Measurements from ENCODE around the gene GPRIN1. TPM values are rescaled to one million over a fixed set of nuclear protein-coding genes. Genes with fewer than 3 reads are reported as not detected.

GPRIN1 gene
- total and polyA plus RNA-seq, 7 donors: 0.18 to 1.2 (median 0.30) TPM

DNA sequence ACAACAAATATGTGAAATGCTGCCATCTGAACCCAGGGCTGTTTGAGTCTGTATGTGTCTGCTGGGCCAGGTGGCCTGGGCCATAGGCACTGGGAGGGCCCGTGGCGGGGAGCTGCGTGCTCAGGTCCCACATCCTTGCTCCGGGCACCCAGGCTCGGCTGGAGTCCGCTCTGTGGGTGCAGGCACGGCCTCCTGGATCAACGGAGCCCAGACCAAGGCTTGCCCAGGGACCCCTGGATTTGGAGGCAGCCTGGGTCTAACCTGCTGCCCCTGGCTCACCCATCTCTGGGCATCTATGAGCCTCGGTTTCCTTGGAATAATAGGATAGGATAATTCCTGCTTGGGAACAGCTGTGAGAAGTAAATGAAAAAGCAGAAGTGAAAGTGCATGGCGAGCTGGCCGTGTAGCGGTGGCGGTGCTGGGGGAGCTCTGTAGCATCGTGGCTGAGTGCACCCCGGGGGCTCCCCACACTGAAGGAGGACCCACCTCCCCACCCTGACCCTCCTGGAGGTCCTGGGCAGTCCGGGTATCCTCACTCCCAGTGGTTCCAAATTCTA is 59.6 kb downstream of the GPRIN1 start:
- intact Hi-C loops (cut with DNase I): no loop called here
- Histone ChIP-seq H3K36me3 (ENCODE audit: insufficient read depth in 1 of 2, low read depth in 1 of 2) (no peaks in the 10 kb centered on the region), H3K4me3 (no peak overlapping the region), H3K27ac (no peak overlapping the region), H3K9me3 (no peaks in the 10 kb centered on the region), H3K27me3 (ENCODE audit: insufficient read depth in 3 of 3, low read length in 2 of 3) (peaks cover 0 to 12% (median 5%) of the 10 kb centered on the region in 3 donors), H3K4me1 (no peaks in the 10 kb centered on the region)
- TF ChIP-seq, protein P1, sequence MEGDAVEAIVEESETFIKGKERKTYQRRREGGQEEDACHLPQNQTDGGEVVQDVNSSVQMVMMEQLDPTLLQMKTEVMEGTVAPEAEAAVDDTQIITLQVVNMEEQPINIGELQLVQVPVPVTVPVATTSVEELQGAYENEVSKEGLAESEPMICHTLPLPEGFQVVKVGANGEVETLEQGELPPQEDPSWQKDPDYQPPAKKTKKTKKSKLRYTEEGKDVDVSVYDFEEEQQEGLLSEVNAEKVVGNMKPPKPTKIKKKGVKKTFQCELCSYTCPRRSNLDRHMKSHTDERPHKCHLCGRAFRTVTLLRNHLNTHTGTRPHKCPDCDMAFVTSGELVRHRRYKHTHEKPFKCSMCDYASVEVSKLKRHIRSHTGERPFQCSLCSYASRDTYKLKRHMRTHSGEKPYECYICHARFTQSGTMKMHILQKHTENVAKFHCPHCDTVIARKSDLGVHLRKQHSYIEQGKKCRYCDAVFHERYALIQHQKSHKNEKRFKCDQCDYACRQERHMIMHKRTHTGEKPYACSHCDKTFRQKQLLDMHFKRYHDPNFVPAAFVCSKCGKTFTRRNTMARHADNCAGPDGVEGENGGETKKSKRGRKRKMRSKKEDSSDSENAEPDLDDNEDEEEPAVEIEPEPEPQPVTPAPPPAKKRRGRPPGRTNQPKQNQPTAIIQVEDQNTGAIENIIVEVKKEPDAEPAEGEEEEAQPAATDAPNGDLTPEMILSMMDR (IDR thresholded peaks at IDR 0.05): no peak
- WGBS, 3 donors: 64 to 70% (median 69%) methylated on average over 16 of the region's 16 CpGs
- ATAC-seq (no peak), DNase-seq (no peak)

DNA sequence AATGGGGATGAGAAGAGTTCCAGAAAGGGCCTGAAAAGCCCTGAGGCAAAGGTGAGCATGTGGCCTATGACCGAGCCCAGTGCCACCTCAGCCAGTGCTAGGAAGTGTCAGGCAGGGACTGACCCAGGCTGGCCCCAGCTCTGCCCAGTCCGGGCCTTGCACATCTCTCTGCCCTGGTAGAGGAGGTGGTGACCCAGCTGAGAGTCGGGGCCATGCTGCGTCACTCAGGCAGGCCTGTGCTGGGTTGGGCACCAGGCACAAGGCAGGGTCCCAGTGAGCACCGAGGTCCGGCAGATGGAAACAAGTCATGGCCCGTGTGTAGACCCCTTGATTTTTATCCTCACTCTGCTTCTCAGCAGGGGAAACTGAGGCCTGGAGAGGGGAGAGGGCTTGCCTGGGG is 60.1 kb downstream of the GPRIN1 start:
- 80 to 92% (median 86%) methylated on average over 7 of the region's 7 CpGs for WGBS, 3 donors
- peaks cover 0 to 11% (median 5%) of the 10 kb centered on the region in 3 donors for H3K27me3 ChIP-seq (ENCODE audit: insufficient read depth in 3 of 3, low read length in 2 of 3)

DNA sequence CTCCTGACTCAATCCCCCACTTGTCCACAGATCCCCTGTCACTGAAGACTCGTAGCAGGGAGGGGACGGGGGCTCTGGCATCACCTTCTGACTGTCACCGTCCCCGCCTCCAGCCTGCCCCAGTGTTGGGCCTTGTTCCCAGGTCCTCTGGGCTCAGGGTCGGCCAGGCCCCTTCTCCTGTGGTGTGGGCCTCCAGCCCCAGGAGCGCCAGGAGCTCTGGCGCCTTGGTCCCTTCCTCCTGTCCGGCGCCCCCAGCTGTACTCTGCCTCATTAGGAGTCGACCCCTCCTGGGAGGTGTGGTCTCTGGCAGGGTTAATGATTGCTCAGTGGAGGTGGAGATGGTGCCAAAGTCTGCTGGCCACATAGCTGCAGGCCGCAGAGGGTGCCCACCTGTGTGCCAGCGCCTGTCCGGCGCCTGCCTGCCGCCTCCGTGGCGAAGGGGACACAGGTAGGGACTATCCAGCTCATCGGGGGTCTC is 61.0 kb downstream of the GPRIN1 start, which contains the start of gene CDHR2:
Gene CDHR2, plus strand, starts transcription at position 376 of the 478 bp plus-strand sequence. CDS start 16,011 bp downstream, outside the sequence.
- ATAC-seq: no peak
- peaks cover 7% of the 10 kb centered on the region for H3K4me1 ChIP-seq
- DNase-seq: no peak
- TF ChIP-seq, protein P1 (IDR thresholded peaks at IDR 0.05): no peak
- intact Hi-C loops (cut with DNase I): loop anchor here in 1 of 2 donors (10.0 kb wide), 1 partner anchor 134 kb away; the partner anchor contains the start of gene CLTB
- no peaks in the 10 kb centered on the region for H3K36me3 ChIP-seq (ENCODE audit: insufficient read depth in 1 of 2, low read depth in 1 of 2)
- H3K4me3 ChIP-seq: no peak within 1 kb of the TSS
- WGBS, 3 donors: 73 to 80% (median 74%) methylated on average over 17 to 18 of the region's 18 CpGs
- no peak within 1 kb of the TSS for H3K27ac ChIP-seq
- peaks cover 0 to 7% (median 3%) of the 10 kb centered on the region in 3 donors for H3K27me3 ChIP-seq (ENCODE audit: insufficient read depth in 3 of 3, low read length in 2 of 3)
- H3K9me3 ChIP-seq: no peaks in the 10 kb centered on the region

More for the DNA sequence above, 60.1 kb downstream of the GPRIN1 start:
- Histone ChIP-seq H3K9me3 (no peaks in the 10 kb centered on the region), H3K36me3 (ENCODE audit: insufficient read depth in 1 of 2, low read depth in 1 of 2) (no peaks in the 10 kb centered on the region), H3K4me1 (peaks cover 4% of the 10 kb centered on the region), H3K4me3 (no peak overlapping the region), H3K27ac (no peak overlapping the region)
- intact Hi-C loops (cut with DNase I): loop anchor here in 1 of 2 donors (10.0 kb wide), 1 partner anchor 135 kb away; the partner anchor contains the start of gene CLTB
- no peak for ATAC-seq
- DNase-seq: no peak
- TF ChIP-seq, protein P1 (IDR thresholded peaks at IDR 0.05): no peak

DNA sequence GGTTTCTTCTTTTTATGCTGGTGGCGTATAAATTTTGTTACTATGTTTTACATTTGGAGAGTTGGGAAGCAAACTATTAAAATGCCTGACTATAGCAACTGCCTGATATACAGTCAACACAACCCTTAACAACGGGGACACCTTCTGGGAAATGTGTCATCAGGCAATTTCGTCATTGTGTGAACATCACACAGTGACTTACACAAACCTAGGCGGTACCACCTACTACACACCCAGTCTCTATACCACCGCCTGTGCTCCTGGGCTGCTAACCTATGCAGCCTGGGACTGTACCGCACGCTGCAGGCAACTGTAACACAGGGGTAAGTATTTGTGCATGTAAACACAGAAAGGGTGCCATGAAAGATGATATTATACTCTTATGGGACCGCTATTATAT is 62.2 kb downstream of the GPRIN1 start:
- Histone ChIP-seq H3K36me3 (ENCODE audit: insufficient read depth in 1 of 2, low read depth in 1 of 2) (no peaks in the 10 kb centered on the region), H3K27me3 (ENCODE audit: insufficient read depth in 3 of 3, low read length in 2 of 3) (peaks cover 0 to 6% (median 0%) of the 10 kb centered on the region in 3 donors), H3K4me3 (no peak overlapping the region), H3K9me3 (no peaks in the 10 kb centered on the region), H3K4me1 (peaks cover 7% of the 10 kb centered on the region), H3K27ac (no peak overlapping the region)
- TF ChIP-seq, protein P1 (IDR thresholded peaks at IDR 0.05): no peak
- ATAC-seq (no peak), DNase-seq (no peak)
- 70 to 75% (median 72%) methylated on average over 8 of the region's 8 CpGs for WGBS, 3 donors
- intact Hi-C loops (cut with DNase I): loop anchor here in 1 of 2 donors (10.0 kb wide), 1 partner anchor 133 kb away; the partner anchor contains the start of gene CLTB

Other genes with a start within 250 kb of the GPRIN1 start
- gene KIAA1191, start 248.4 kb downstream of the GPRIN1 start, total RNA-seq: 100 to 1,000 TPM in 1 of 4 donors, 10 to 100 TPM in 3; 46.9 to 201 (median 74.3) TPM
- gene KIAA1191, start 248.4 kb downstream of the GPRIN1 start, polyA plus RNA-seq: 10 to 100 TPM; 27.0 to 70.4 (median 42.5) TPM
- gene ARL10, start 244.7 kb downstream of the GPRIN1 start, total RNA-seq: 1 to 10 TPM; 3.1 to 6.6 (median 5.0) TPM
- gene ARL10, start 244.7 kb downstream of the GPRIN1 start, polyA plus RNA-seq: 1 to 10 TPM; 1.6 to 5.3 (median 3.9) TPM
- 10 to 100 TPM; 35.6 to 76.2 (median 59.9) TPM for gene NOP16, start 221.6 kb downstream of the GPRIN1 start, total RNA-seq
- 100 to 1,000 TPM in 1 of 3 donors, 10 to 100 TPM in 2; 87.5 to 206 (median 90.4) TPM for gene NOP16, start 221.6 kb downstream of the GPRIN1 start, polyA plus RNA-seq
- gene HIGD2A, start 221.4 kb downstream of the GPRIN1 start, total RNA-seq: 100 to 1,000 TPM; 181 to 215 (median 212) TPM
- gene HIGD2A, start 221.4 kb downstream of the GPRIN1 start, polyA plus RNA-seq: 100 to 1,000 TPM; 223 to 429 (median 332) TPM
- gene CLTB, start 193.6 kb downstream of the GPRIN1 start, total RNA-seq: 100 to 1,000 TPM; 162 to 223 (median 217) TPM
- gene CLTB, start 193.6 kb downstream of the GPRIN1 start, polyA plus RNA-seq: 100 to 1,000 TPM; 246 to 413 (median 340) TPM
- gene FAF2, start 161.8 kb downstream of the GPRIN1 start, total RNA-seq: 10 to 100 TPM; 11.0 to 22.8 (median 14.4) TPM
- 10 to 100 TPM in 2 of 3 donors, 1 to 10 TPM in 1; 8.4 to 20.4 (median 14.7) TPM for gene FAF2, start 161.8 kb downstream of the GPRIN1 start, polyA plus RNA-seq
- gene RNF44, start 72.8 kb downstream of the GPRIN1 start, total RNA-seq: 10 to 100 TPM; 14.2 to 22.4 (median 16.5) TPM
- 10 to 100 TPM in 1 of 3 donors, 1 to 10 TPM in 2; 5.6 to 10.1 (median 8.3) TPM for gene RNF44, start 72.8 kb downstream of the GPRIN1 start, polyA plus RNA-seq
- gene CDHR2, start 60.8 kb downstream of the GPRIN1 start, total RNA-seq: under 1 TPM in 2 of 4 donors, not detected in 2; 0.13 to 0.30 TPM
- gene CDHR2, start 60.8 kb downstream of the GPRIN1 start, polyA plus RNA-seq: under 1 TPM in 2 of 3 donors, not detected in 1; 0.03 to 0.16 TPM
- 1 to 10 TPM in 1 of 4 donors, under 1 TPM in 3; 0.32 to 1.2 (median 0.78) TPM for gene SNCB, start 20.4 kb upstream of the GPRIN1 start, total RNA-seq
- gene SNCB, start 20.4 kb upstream of the GPRIN1 start, polyA plus RNA-seq: under 1 TPM; 0.34 to 0.42 (median 0.38) TPM
- gene EIF4E1B, start 20.5 kb upstream of the GPRIN1 start, total RNA-seq: not detected
- gene EIF4E1B, start 20.5 kb upstream of the GPRIN1 start, polyA plus RNA-seq: under 1 TPM in 2 of 3 donors, not detected in 1; 0.04 to 0.62 TPM
- gene TSPAN17, start 37.3 kb upstream of the GPRIN1 start, total RNA-seq: 10 to 100 TPM; 22.5 to 31.2 (median 28.2) TPM
- 10 to 100 TPM; 24.1 to 51.9 (median 25.8) TPM for gene TSPAN17, start 37.3 kb upstream of the GPRIN1 start, polyA plus RNA-seq
- gene UNC5A, start 200.4 kb upstream of the GPRIN1 start, total RNA-seq: under 1 TPM in 1 of 4 donors, not detected in 3; 0.10 TPM
- gene UNC5A, start 200.4 kb upstream of the GPRIN1 start, polyA plus RNA-seq: under 1 TPM in 2 of 3 donors, not detected in 1; 0.03 to 0.25 TPM